ENCODE results near the gene PPBP.
"Not testable (repeated sequence)": the region's sequence is repeated elsewhere in the genome, so short reads cannot be mapped to it uniquely, and the experiment has no call there.

PPBP gene

DNA sequence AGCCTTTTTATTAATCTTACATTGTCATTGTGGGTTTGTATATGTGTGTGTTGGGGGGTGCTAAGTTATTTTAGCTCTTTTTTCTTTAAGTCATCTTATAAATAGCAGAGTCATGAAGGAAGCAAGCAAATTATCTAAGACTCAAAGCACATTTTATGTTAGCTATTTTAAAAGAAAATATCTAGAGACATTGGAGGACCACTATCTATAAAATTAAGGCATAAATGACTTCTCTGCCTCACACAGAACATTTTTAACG is 3.7 kb upstream of the PPBP start:
- DNase-seq, result no peak

DNA sequence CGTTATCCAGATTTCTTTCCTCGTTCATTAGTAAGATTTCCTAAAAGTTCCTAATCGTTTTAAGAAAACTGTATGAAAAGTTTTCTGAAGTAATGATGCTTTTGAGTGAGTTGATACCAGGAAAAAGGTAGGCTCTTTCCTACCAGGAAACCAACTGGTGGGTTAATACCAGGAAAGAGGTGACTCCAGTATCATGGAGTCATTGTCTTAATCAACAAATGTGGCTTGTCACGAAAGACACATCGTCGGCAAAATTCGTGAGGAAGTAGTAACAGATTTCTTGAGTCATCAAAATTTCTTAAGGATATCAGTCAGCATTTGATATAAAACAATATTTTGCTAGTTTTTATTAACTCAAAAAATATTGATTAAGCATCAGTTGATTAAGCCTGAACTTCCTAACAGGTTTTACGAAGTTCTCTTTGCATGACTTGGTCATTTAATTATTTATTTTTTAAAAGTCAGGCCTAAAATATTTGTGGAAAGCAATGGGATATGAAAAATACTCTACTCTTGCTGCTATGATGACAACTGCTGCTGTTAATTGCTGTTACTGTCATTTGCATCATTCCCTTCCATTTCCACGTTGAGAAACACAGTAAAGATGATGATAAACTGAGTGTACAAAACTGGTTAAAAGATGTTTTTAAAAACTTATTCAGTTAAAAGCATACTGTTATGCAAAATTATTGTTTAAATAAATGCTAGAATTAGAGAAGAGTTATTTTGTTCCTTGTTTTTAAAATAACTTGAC is 3.2 kb upstream of the PPBP start:
- no peak for DNase-seq

DNA sequence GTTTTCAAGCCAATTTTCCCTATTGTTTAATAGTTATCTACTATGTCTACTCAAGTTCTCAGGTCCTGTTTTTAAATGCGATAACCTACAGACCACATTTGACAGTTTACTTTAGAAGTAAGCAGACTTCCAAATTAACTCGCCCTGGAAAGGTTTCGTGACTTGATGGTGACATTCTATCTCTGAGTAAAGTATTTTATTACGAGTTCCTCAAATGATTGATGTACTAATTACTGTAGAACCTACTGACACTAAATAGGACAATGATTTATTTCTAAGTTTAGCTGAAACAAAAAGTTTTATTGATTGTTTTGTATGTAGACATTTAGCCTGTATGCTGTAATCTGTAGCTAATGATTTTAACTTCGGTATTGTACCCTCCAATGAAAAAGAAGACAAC is 1.9 kb upstream of the PPBP start:
- no peak for DNase-seq

DNA sequence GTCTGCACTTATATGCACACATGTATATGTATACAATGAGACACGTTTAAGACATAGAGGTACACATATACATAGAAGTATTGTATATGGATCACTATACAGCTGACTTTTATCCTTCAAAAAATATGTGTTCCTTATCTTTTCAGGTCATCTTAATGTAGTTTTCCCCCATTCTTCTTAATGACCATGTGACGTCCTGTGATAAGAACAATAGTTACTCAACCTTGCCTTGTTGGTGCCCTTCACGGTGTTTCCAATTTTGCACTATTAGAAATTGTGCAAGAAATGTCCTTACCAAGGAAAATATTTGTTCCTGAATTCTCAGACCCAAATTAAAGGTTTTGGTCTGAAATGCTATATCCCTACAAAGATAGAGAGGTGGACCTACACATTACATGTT is 1.0 kb upstream of the PPBP start:
- DNase-seq, result no peak

DNA sequence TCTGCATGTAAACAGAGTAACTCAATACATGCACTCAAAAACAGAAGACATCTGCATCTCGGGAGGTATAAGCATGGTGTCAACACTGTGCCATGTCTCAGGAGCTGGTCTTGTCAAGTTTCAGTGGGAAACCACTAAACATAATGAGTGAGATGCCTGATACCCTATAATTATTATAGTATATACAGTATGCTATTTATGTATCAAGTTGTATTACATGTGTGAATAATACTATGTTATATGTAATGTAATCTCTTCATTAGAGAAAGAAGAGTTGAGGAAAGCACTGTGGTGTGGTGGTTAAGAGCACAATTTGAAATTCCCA is 2.5 kb downstream of the PPBP start:
- DNase-seq, result no peak

DNA sequence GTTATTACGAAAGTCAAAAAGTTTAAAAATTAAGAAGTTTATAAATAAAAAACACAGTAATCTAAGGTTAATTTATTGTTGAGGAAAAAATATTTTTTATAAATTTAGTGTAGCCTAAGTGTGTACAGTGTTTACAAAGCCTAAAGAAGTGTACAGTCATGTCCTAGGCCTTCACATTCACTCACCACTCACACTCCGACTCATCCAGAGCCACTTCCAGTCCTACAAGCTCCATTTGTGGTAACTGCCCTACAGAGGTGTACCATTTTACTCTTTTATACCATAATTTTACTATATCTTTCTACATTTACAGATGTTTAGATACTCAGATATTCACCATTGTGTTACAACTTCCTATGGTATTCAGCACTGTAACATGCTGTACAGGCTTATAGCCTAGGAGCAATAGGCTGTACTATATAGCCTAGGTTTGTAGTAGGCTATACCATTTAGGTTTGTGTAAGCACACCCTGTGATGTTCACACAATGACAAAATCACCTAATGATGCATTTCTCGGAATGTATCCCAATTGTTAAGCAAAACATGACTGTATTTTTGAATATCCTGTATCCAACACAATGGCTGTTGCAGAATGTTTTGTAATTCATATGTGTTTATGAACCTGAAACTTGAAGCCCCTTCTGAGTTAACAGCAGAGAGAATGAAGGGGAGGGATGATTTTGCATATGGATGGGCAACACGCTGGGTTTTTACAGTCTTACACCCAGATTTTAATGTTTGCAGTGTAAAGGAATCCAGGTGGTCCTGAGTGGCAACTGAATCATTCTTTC is 3.1 kb downstream of the PPBP start:
- DNase-seq, result no peak

DNA sequence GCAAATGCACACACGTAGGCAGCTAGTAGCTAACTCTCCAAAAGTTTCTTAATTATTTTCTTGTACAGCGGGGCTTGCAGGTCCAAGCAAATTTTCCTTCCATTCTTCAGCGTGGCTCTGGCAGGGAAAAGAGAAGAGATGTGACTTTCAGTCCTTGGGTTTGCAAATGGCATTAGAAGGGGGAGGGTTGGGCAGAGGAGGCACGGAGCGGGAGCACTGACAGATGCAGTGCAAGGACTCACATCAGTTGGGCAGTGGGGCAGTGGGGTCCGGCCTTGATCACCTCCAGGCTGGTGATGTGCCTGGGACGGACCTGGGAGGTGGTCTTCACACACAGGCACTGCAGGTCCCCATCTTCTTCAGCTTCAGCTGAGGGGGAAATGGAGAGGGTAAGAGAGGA is 6.8 kb downstream of the PPBP start:
- not testable (repeated sequence) for DNase-seq

DNA sequence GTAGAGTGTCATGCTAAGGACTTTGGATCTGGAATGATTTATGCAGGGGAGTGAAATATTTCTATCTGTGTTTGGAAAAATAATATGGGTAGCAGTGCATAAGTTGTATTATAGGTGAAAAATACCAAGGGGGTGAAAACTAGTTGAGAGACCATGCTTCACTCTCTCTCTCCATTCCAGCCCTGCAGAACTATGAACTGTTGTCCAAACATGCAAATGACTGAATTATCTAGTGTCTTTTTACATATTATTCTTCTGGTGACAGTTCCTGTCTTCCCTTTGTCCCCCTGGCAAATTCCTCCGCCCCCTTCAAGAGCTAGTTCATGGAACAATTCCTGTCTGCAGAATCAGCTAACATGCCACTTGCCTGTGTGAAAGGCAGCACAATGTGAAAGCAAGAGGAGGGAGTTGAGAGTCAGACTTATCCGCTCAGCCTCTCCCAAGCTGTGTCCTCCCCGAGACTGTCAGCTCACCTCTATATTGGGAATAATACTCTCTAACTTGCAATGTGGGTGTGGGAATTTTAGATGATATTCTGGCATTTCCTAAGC is 8.5 kb downstream of the PPBP start:
- DNase-seq, result no peak

DNA sequence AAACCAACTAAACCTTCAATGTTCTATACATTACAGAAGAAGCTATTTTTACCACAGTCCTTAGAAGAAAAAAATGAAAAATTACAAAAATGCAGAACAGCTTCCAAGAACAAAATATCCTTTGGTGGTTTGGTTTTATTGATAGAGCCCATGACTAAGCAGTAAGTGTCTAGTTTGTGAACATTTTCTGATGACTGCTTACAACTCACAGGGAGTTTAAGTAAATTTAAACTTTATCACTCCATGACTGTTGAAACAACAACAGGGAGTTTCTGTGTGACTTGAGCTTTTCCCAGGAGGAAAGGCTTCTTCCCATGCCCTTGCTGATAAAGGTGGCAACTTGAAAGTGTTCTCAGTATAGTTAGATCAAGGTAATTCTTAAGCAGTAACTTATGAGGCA is 9.1 kb downstream of the PPBP start:
- no peak for DNase-seq

DNA sequence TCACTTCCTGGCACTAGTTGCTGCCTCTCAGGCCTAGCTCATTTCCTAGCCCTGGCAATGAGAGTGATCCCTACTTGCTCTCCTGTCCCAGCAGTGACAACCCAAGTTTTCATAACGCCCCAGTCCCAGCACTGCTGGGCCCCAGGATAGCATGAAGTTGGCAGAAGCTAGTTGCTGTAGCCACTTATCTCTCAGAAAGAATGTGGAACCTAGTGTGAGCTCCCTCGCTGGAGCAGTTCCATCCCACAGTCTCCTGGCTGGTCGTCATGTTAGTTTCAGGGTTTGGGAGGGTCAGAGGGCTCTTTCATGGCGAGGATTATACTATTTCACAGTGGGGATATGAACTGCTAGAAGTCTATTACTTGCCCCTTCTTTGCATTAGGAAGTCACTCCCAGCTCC is 11.3 kb downstream of the PPBP start:
- DNase-seq, result no peak

DNA sequence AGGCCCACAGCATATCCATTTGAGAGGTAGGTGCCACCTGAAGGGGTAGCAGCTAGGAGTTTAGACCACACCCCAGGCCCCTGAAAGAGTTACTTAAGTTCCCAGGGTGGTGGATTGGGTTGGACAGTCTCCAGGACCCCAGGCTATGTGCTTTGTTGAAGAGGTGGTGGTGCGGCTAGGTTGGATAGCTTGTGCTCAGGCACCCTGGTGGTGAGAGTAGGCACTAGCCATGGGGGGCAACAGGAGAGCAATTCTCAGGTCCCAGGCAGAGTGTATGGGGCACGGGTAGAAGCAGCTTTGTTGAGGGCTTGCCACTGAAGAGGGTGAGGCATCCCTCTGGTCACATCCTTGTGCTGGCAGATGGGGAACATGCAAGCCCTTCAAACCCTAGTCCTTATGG is 11.8 kb downstream of the PPBP start:
- no peak for DNase-seq

DNA sequence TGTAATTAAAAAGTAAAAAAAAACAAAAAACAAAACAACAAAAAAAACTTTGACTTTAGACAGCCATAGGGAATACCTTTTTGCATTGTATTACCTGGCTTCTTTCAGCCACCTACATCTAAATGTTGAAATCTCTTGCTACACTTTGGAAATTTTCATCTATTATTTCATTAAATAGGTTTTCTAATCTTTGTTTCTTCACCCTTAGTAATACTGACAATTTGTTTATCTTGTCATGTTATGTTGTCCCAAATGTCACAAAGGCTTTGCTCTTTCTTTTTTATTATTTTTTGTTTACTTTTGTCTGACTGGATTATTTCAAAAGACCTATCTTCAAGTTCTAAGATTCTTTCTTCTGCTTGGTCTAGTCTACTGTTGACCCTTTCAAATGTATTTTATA is 13.6 kb downstream of the PPBP start:
- no peak for DNase-seq

DNA sequence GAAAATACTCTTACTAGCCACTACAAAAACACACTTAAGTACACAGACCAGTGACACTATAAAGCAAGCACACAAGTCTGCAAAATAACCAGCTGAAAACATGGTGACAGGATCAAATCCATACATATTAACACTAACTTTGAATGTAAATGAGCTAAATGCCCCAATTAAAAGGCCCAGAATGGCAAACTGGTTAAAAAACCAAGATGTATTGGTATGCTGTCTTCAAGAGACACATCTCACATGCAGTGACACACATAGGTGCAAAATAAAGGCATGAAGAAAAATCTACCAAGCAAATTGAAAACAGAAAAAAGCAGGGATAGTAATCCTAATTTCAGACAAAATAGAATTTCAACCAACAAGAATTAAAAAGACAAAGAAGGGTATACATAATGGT is 17.0 kb downstream of the PPBP start:
- DNase-seq, result no peak

DNA sequence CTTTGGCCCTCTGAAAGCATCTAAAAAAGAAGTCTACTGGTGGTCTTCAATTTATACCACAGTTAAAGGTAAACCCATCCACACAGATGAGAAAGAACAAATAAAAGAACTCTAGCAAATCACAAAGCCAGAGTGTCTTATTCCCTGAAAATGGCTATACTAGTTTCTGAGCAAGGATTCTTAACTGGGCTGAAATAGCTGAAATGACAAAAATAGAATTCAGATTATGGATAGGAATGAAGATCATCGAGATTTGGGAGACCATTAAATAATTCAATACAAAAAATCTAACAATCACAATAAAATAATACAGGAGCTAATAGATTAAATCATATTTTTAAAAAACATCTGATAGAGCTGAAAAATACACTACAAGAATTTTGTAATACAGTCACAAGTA is 18.0 kb downstream of the PPBP start:
- no peak for DNase-seq

DNA sequence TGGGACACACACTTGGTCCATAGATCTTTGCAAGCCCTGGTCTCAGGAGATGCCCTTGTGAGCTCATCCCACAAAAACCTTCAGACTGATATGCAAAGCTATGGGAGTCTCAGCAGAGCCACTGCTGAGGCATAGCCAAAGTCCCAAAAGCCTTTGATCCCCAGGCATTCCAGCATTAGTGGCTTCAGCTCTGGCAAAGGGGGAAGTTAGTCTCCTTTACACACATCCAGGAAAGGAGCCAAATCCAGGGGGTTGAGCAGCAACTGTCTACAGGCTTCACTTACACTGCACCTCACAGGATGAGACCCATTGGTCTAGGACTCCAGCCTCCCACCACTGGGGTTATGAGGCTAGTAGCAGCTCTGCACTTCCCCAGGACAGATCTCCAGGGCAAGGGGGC is 20.1 kb downstream of the PPBP start:
- no peak for DNase-seq

DNA sequence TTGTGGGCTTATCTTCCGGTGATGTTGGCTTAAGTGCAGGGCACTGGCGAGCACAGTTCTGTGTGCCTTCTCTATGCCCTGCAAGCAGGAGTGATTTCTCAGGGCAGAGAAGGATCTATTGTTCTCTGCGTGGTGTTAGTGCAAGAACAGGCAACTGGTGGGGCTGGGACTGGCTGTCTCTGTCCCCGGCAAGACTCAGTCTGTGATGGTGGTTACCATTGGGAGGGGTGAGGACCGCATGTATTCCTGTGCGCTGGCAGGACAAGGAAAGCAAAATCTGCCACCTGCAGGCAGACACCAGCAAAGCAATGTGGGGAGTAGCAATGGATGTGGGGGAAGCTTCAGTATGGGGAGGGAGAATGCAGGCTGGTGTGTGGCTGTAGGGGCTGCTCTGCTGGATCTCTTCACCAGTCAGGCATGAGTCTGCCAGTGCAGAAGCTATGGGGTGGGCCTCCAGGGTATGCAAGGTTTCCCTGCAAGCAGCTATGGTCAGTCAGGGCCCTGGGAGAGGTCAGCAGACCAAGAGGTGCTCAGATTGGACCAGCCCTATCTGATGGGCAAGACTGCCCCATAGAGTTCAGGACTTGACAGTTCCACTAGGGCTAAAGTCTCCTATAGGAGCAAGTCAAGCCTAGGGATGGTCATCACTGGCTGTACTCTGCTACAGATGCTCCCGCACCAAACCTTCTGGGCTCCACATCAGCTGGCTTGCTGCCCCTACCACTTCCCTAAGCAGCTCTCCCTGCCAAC is 23.0 kb downstream of the PPBP start:
- no peak for DNase-seq

DNA sequence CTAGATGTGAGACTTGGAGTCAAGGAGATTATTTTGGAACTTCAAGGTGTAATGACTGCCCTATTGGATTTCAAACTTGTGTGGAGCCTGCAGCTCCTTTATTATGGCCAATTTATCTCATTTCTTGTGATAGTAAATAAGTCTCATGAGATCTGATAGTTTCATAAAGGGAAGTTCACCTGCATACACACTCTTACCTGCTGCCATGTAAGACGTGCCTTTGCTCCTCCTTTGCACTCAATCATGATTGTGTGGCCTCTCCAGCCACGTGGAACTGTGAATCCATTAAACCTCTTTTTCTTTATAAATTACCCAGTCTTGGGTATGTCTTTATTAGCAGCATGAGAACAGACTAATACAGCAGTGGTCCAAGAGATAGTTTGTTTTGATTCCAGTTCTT is 25.3 kb downstream of the PPBP start:
- no peak for DNase-seq

DNA sequence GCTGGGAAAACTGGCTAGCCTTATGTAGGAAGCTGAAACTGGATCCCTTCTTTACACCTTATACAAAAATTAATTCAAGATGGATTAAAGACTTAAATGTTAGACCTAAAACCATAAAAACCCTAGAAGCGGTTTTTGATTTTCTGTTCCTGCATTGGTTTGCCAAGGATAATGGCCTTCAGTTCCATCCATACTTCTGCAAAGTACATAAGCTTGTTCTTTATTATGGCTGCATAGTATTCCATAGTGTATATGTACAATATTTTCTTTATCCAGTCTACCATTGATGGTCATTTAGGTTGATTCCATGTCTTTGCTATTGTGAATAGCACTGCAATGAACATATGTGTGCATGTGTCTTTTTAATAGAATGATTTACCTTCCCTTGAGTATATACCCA is 28.9 kb downstream of the PPBP start:
- DNase-seq, result not testable (repeated sequence)

DNA sequence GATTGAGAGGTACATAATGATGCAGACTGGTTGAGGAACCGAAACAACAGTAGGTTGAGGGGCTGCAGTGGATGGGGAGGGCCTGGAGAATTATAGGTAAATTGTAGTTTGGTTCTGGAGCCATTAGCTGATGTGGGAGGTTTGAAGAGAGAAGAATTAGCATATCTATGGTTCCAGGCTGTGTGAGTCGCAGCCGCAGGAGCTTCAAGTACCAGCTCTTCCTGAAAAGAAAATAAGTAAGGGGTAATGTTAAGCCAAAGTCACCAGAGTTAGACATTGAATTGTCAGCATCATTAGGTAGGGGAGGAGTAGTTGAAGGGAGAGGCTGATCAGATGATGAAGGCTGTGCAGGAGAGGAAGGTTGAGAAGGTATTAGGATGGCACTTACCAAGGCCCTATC is 35.6 kb downstream of the PPBP start:
- DNase-seq, result no peak

DNA sequence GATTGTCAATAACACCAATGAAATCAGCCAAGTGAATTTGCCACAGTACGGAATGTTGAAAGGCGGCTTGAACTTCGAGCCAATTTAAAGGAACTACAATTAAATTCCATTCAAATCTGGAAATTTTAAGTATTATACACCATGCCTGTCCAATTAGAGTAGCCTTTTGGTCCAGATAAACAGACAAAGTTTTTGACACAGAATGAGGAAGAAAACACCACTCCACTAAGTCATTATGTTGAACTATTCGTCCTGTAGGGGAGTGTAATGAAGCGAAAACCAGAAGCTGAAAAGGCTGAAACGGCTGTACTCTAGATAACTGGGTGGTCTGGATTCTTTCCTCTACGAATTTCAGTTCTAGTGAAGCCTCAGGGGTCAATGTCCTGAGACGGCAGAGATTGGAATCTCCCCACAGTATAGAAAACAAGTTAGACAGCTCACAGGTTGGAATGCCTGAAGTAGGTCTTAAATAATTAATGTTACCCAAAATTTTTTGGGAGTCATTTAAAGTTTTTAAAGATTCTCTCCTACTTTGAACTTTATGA is 37.5 kb downstream of the PPBP start:
- not testable (repeated sequence) for DNase-seq

DNA sequence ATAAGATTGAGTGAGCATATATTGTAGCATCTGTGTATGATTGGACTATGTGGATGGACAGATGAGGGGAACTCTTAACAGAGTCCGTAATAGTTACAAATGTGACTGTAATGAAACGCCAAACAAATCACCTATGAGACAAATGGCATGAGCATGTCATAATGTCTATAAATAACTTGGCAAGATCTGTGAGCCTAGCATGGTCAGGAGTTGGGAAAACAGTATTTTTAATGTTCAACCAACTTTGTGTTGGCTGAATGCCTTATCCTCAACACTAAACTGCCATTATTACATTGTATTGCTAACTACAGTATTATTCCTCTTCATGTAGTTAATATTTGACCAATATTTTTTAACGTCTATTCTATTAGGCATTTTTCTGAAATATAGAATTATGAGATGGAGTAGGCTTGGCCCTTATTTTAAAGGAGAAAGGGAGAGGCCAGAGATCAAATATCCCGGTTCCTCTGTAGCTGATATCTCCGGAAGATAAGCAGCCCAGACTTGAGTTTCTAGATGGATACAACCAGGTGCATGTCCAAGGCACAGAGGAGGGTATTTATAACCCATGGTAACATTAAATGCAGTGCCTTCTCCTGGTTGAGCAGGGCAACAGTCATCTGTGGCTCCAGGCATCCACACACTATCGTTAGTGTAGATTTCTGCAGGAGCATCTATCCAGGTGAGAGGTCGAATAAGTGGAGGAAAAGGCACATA is 38.8 kb downstream of the PPBP start:
- DNase-seq, result no peak

DNA sequence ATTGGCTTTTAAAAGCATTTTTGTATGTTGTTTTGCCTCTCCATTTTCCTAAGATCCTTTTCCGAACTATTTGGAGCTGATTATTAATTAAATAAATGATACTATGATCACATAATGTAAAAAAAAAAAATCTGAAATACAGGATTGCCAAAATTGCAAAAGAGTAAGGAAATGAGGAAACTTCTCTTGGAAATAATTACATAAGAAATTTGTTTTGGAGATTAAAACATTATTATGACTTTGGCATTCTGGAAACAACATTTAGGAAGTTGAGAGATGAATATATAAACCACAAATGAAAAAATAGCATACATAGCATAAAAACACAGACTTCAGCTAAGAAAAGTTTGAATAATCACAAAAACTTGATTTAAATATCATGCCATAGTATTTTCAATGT is 39.7 kb downstream of the PPBP start:
- DNase-seq, result no peak
